IMR-90 (cell line): ENCODE measurements around the gene RCAN2. TPM values are rescaled to one million over a fixed set of nuclear protein-coding genes. Genes with fewer than 3 reads are reported as not detected.

ENCODE experiments used
- ATAC-seq: fragments of 200-7000 bp; cut with Tn5 transposase; 2 replicates; pipeline ENCODE4 v1.9.1; 2020; ENCODE audit warnings: low read depth, mild to moderate bottlenecking, moderate library complexity
- BruUV-seq: library from RNA; stranded (reverse); fragments of 400-500 nt; replicated peaks from 2 replicates; lab custom pipeline; 2021; lab: Mats Ljungman, UMichigan
- CTCF ChIA-PET: fragments of 300-600 bp; formaldehyde crosslinking; extraction: SDS; loops from one replicate; lab custom pipeline; 2021; ENCODE audit warnings: antibody characterized with exemption; lab: Yijun Ruan, JAX
- POLR2A ChIA-PET: fragments of 300-600 bp; sonication (Branson Sonifier 250); formaldehyde crosslinking; loops from one replicate; lab custom pipeline; 2022; ENCODE audit warnings: antibody characterized with exemption; ENCODE audit not compliant: unreplicated experiment; lab: Charles Lee
- DNase-seq: peaks from one replicate; pipeline ENCODE4 v3.0.0; 2013
- H2AFZ ChIP-seq: replicated peaks from 2 replicates; pipeline ENCODE3; 2013; ENCODE audit warnings: low read length, mild to moderate bottlenecking; ENCODE audit not compliant: poor library complexity
- H2AK5ac ChIP-seq: 2 replicates; pipeline ENCODE4 v1.6.1; 2013; ENCODE audit warnings: low read depth, low read length, inconsistent platforms
- H2AK9ac ChIP-seq: replicated peaks from 2 replicates; pipeline ENCODE3; 2013; ENCODE audit warnings: mild to moderate bottlenecking, low read depth, low read length, moderate library complexity; ENCODE audit not compliant: poor library complexity
- H2BK120ac ChIP-seq: 2 replicates; pipeline ENCODE4 v1.6.1; 2013; ENCODE audit warnings: low read depth, low read length, inconsistent platforms
- H2BK15ac ChIP-seq: 3 replicates; pipeline ENCODE4 v1.6.1; 2013; ENCODE audit warnings: low read depth, low read length, inconsistent platforms
- H2BK20ac ChIP-seq: 2 replicates; pipeline ENCODE4 v1.6.1; 2013; ENCODE audit warnings: low read depth, mild to moderate bottlenecking, inconsistent platforms, low read length, moderate library complexity
- H2BK5ac ChIP-seq: 2 replicates; pipeline ENCODE4 v1.6.1; 2013; ENCODE audit warnings: mild to moderate bottlenecking, low read depth, low read length, inconsistent platforms; ENCODE audit not compliant: poor library complexity, severe bottlenecking
- H3K14ac ChIP-seq: replicated peaks from 2 replicates; pipeline ENCODE4 v1.6.1; 2013; ENCODE audit warnings: low read depth, low read length, inconsistent platforms
- H3K18ac ChIP-seq: 2 replicates; pipeline ENCODE4 v1.6.1; 2013; ENCODE audit warnings: low read depth, low read length, control low read depth
- H3K23ac ChIP-seq: 2 replicates; pipeline ENCODE4 v1.6.1; 2013; ENCODE audit warnings: low read depth, low read length, inconsistent platforms
- H3K27ac ChIP-seq: 2 replicates; pipeline ENCODE4 v1.5.1; 2013; ENCODE audit warnings: mild to moderate bottlenecking, control low read depth, low read length; ENCODE audit not compliant: insufficient read depth
- H3K27me3 ChIP-seq: 2 replicates; pipeline ENCODE4 v1.6.1; 2013; ENCODE audit warnings: low read length; ENCODE audit not compliant: control insufficient read depth, insufficient read depth
- H3K36me3 ChIP-seq: 2 replicates; pipeline ENCODE4 v1.6.1; 2013; ENCODE audit warnings: low read length, mixed read lengths; ENCODE audit not compliant: control insufficient read depth, insufficient read depth
- H3K4ac ChIP-seq: 2 replicates; pipeline ENCODE4 v1.6.1; 2013; ENCODE audit warnings: low read depth, low read length, inconsistent platforms
- H3K4me1 ChIP-seq: 2 replicates; pipeline ENCODE4 v1.6.1; 2013; ENCODE audit warnings: low read length, mixed read lengths; ENCODE audit not compliant: control insufficient read depth, insufficient read depth
- H3K4me2 ChIP-seq: 2 replicates; pipeline ENCODE4 v1.6.1; 2013; ENCODE audit warnings: low read depth, mild to moderate bottlenecking, control low read depth, low read length, moderate library complexity
- H3K4me3 ChIP-seq: 2 replicates; pipeline ENCODE4 v1.5.1; 2013; ENCODE audit warnings: low read depth, mild to moderate bottlenecking, control low read depth, low read length, moderate library complexity; ENCODE audit not compliant: insufficient read depth
- H3K56ac ChIP-seq: 2 replicates; pipeline ENCODE4 v1.6.1; 2013; ENCODE audit warnings: low read length, inconsistent platforms; ENCODE audit not compliant: insufficient read depth; ENCODE audit errors: extremely low read depth
- H3K79me1 ChIP-seq, 2 experiments: 2 replicates each; pipeline ENCODE4 v1.6.1; 2013; ENCODE audit warnings: low read length in 2 of 2, inconsistent platforms in 1 of 2, low read depth in 1 of 2
- H3K9ac ChIP-seq: 2 replicates; pipeline ENCODE4 v1.6.1; 2013; ENCODE audit warnings: low read depth, low read length, control low read depth
- H3K9me1 ChIP-seq: 2 replicates; pipeline ENCODE4 v1.6.1; 2013; ENCODE audit warnings: low read length, inconsistent platforms; ENCODE audit not compliant: insufficient read depth
- H3K9me3 ChIP-seq: 2 replicates; pipeline ENCODE4 v1.6.1; 2013; ENCODE audit warnings: low read length; ENCODE audit not compliant: control insufficient read depth, insufficient read depth
- H4K20me1 ChIP-seq: 2 replicates; pipeline ENCODE4 v1.6.1; 2013; ENCODE audit warnings: low read length, inconsistent platforms; ENCODE audit not compliant: insufficient read depth
- H4K5ac ChIP-seq: 2 replicates; pipeline ENCODE4 v1.6.1; 2013; ENCODE audit warnings: mild to moderate bottlenecking, low read depth, low read length, control low read depth
- H4K8ac ChIP-seq, 2 experiments: 2 replicates each; pipeline ENCODE4 v1.6.1; 2013; ENCODE audit warnings: low read depth in 2 of 2, low read length in 2 of 2, control low read depth in 1 of 2, inconsistent platforms in 1 of 2
- H4K91ac ChIP-seq: 2 replicates; pipeline ENCODE4 v1.6.1; 2013; ENCODE audit warnings: low read depth, low read length, inconsistent platforms; ENCODE audit not compliant: insufficient read depth
- BHLHE40 ChIP-seq: fragments of 150-350 bp; IDR thresholded peaks from 2 replicates; pipeline ENCODE4 v1.6.1; 2016; ENCODE audit warnings: mild to moderate bottlenecking, low read depth, low read length
- CEBPB ChIP-seq: IDR thresholded peaks from 2 replicates; pipeline ENCODE4 v1.6.1; 2012; ENCODE audit warnings: low read depth, low read length, improper control_type of control experiment
- CHD1 ChIP-seq: IDR thresholded peaks from 2 replicates; pipeline ENCODE4 v1.6.1; 2012; ENCODE audit warnings: low read depth, low read length, improper control_type of control experiment
- CTCF ChIP-seq: conservative IDR thresholded peaks from 2 replicates; pipeline ENCODE4 v1.5.1; 2012; ENCODE audit warnings: mild to moderate bottlenecking, low read depth, low read length, improper control_type of control experiment
- ELK1 ChIP-seq: fragments of 150-350 bp; IDR thresholded peaks from 2 replicates; pipeline ENCODE4 v1.6.1; 2016; ENCODE audit warnings: low read depth, mild to moderate bottlenecking, low read length, moderate library complexity, borderline replicate concordance
- FOS ChIP-seq: fragments of 150-350 bp; IDR thresholded peaks from 2 replicates; pipeline ENCODE4 v1.6.1; 2016; ENCODE audit warnings: low read depth, low read length
- MAFK ChIP-seq: IDR thresholded peaks from 2 replicates; pipeline ENCODE4 v1.6.1; 2012; ENCODE audit warnings: low read depth, low read length, improper control_type of control experiment
- MAZ ChIP-seq: IDR thresholded peaks from 2 replicates; pipeline ENCODE4 v1.6.1; 2012; ENCODE audit warnings: low read depth, mild to moderate bottlenecking, low read length, improper control_type of control experiment, moderate library complexity, borderline replicate concordance
- MXI1 ChIP-seq: IDR thresholded peaks from 2 replicates; pipeline ENCODE4 v1.6.1; 2012; ENCODE audit warnings: low read depth, mild to moderate bottlenecking, low read length, moderate library complexity, borderline replicate concordance
- NFE2L2 ChIP-seq: fragments of 150-350 bp; IDR thresholded peaks from 2 replicates; pipeline ENCODE4 v1.6.1; 2016; ENCODE audit warnings: low read depth, mild to moderate bottlenecking, low read length
- POLR2A ChIP-seq: IDR thresholded peaks from 2 replicates; pipeline ENCODE4 v1.6.1; 2012; ENCODE audit warnings: mild to moderate bottlenecking, low read depth, low read length
- RAD21 ChIP-seq: IDR thresholded peaks from 2 replicates; pipeline ENCODE4 v1.6.1; 2012; ENCODE audit warnings: low read length, improper control_type of control experiment
- RCOR1 ChIP-seq: IDR thresholded peaks from 2 replicates; pipeline ENCODE4 v1.6.1; 2012; ENCODE audit warnings: mild to moderate bottlenecking, low read length, improper control_type of control experiment; ENCODE audit not compliant: insufficient replicate concordance
- RFX5 ChIP-seq: IDR thresholded peaks from 2 replicates; pipeline ENCODE4 v1.8.0; 2012; ENCODE audit warnings: low read depth, mild to moderate bottlenecking, low read length, moderate library complexity
- SMC3 ChIP-seq: fragments of 150-350 bp; IDR thresholded peaks from 2 replicates; pipeline ENCODE4 v1.6.1; 2016; ENCODE audit warnings: low read depth, mild to moderate bottlenecking, antibody characterized with exemption, low read length, moderate library complexity
- USF2 ChIP-seq: fragments of 150-350 bp; IDR thresholded peaks from 2 replicates; pipeline ENCODE4 v1.6.1; 2017; ENCODE audit warnings: mild to moderate bottlenecking, antibody characterized with exemption, low read length, low read depth
- WGBS, 2 experiments: methylation state at CpG; one replicate each; pipeline versions ENCODE4 v1.1.5 to v1.1.7; 2013; ENCODE audit warnings: missing lambda C conversion rate in 2 of 2; ENCODE audit not compliant: insufficient read length in 1 of 2; ENCODE audit errors: extremely low coverage in 2 of 2; 5-methylcytosine and 5-hydroxymethylcytosine counted together
- dilution Hi-C: fragments of 300-500 bp; cut with HindIII; formaldehyde crosslinking; loops from one replicate; pipeline ENCODE4 v1.14.3; 2018; ENCODE audit warnings: low sequenced_read_pairs; ENCODE audit not compliant: unreplicated experiment
- in situ Hi-C: fragments of 300-500 bp; cut with MboI; formaldehyde crosslinking; loops from 3 replicates; pipeline ENCODE4 v1.14.3; 2019; ENCODE audit warnings: low sequenced_read_pairs, inconsistent platforms, mixed read lengths
- intact Hi-C: fragments of 100-400 bp; cut with micrococcal nuclease; formaldehyde crosslinking; loops from 2 replicates; pipeline ENCODE4 v1.10.0; 2022
- polyA plus RNA-seq, 3 experiments: library from polyadenylated mRNA; depleted of rRNA; stranded (reverse); fragments of >200 nt; gene quantifications; 2 replicates each; pipeline ENCODE4 v1.2.3, GENCODE V29; 2012; ENCODE audit warnings: low replicate concordance in 1 of 3
- total RNA-seq: library from RNA; depleted of rRNA; stranded (reverse); fragments of >200 nt; gene quantifications from 2 replicates; pipeline ENCODE4 v1.2.3, GENCODE V29; 2012

RCAN2 gene
- total and polyA plus RNA-seq, 2 of the 4 experiments (the other 2 are of a cell fraction) = 1.3 to 1.8 TPM

- no peaks in the 10 kb centered on the region for H3K4me1 ChIP-seq
- POLR2A ChIA-PET = no interaction called here
- in situ Hi-C loops (no loop called here), intact Hi-C loops (no loop called here), dilution Hi-C loops (no loop called here)
- no peak overlapping the region for H2BK15ac ChIP-seq
- no peak overlapping the region for H2BK5ac ChIP-seq
- no peak overlapping the region for H3K23ac ChIP-seq
- TF ChIP-seq CHD1 (no peak), CTCF (no peak), RAD21 (no peak), BHLHE40 (no peak), NFE2L2 (no peak), USF2 (no peak), MAFK (no peak), RFX5 (no peak), ELK1 (no peak), MAZ (no peak), CEBPB (no peak), SMC3 (no peak), POLR2A (no peak), FOS (no peak), MXI1 (no peak), RCOR1 (no peak)
- no peak overlapping the region for H3K4ac ChIP-seq
- peak overlapping the region; percentile 38; the same call in 1 of the 2 replicates for H3K4me2 ChIP-seq
- H4K91ac ChIP-seq = no peak overlapping the region
- H3K14ac ChIP-seq = no peak overlapping the region
- no peak overlapping the region for H4K5ac ChIP-seq
- BruUV-seq = no TSS peak
- H3K36me3 ChIP-seq = no peaks in the 10 kb centered on the region
- H3K18ac ChIP-seq = no peak overlapping the region
- peak; percentile 32 for ATAC-seq
- H3K27ac ChIP-seq = no peak overlapping the region
- CTCF ChIA-PET = no interaction called here
- H2BK120ac ChIP-seq = peak overlapping the region; percentile 59; the same call in 1 of the 2 replicates
- no peaks in the 10 kb centered on the region for H3K27me3 ChIP-seq
- peak; percentile 70 for DNase-seq
- no peaks in the 10 kb centered on the region for H3K9me3 ChIP-seq
- no peaks in the 10 kb centered on the region; the same call in 1 of the 2 replicates for H3K9me1 ChIP-seq
- no peaks in the 10 kb centered on the region for H4K20me1 ChIP-seq
- no CpG with 5 or more reads among the region's 4 CpGs for WGBS, 2 experiments
- no peak overlapping the region for H3K56ac ChIP-seq
- no peak overlapping the region for H2AK5ac ChIP-seq
- H4K8ac ChIP-seq = no peak overlapping the region
- no peaks in the 10 kb centered on the region for H3K79me1 ChIP-seq
- no peak overlapping the region for H2AK9ac ChIP-seq
- H2AFZ ChIP-seq = no peak overlapping the region
- no peak overlapping the region for H2BK20ac ChIP-seq
- H3K9ac ChIP-seq = no peak overlapping the region
- H3K4me3 ChIP-seq = no peak overlapping the region
Measured at GRCh38 chr6:46453216-46453615, 38.0 kb downstream of the RCAN2 start.
